ENCODE results near the gene TMEM213.

GRCh38 chr7:138871065-138871813, 73.4 kb downstream of the TMEM213 start:
- TF ChIP-seq CTCF (IDR thresholded peaks at IDR 0.05) (no peak), POLR2A (IDR thresholded peaks at IDR 0.05) (no peak)
